GM12878 (cell line): ENCODE results near the gene PSMB10. TPM values are rescaled to one million over a fixed set of nuclear protein-coding genes. Genes with fewer than 3 reads are reported as not detected.
A peak's percentile ranks its signal among the peaks of the same experiment; 100 is the strongest.

ENCODE experiments used
- ATAC-seq: fragments of 200-7000 bp; cut with Tn5 transposase; 3 replicates; pipeline ENCODE4 v1.9.1; 2020; ENCODE audit warnings: mild to moderate bottlenecking, moderate library complexity
- BruUV-seq: library from RNA; stranded (reverse); fragments of 400-500 nt; replicated peaks from 2 replicates; lab custom pipeline; 2021; lab: Mats Ljungman, UMichigan
- CTCF ChIA-PET: fragments of 300-600 bp; sonication (Branson Sonifier 250); formaldehyde crosslinking; extraction: SDS; loops from one replicate; lab custom pipeline; 2021; ENCODE audit warnings: inconsistent platforms; lab: Yijun Ruan, JAX
- POLR2A ChIA-PET: fragments of 350-600 bp; formaldehyde crosslinking; extraction: SDS; loops from one replicate; lab custom pipeline; 2021; ENCODE audit warnings: inconsistent platforms; lab: Charles Lee
- RAD21 ChIA-PET: fragments of 300-600 bp; sonication (Branson Sonifier 250); formaldehyde crosslinking; loops from one replicate; lab custom pipeline; 2023; ENCODE audit warnings: antibody characterized with exemption; ENCODE audit not compliant: unreplicated experiment; lab: Charles Lee
- SMC1A ChIA-PET: fragments of 300-600 bp; sonication (Branson Sonifier 250); formaldehyde crosslinking; loops from one replicate; lab custom pipeline; 2023; ENCODE audit not compliant: unreplicated experiment, uncharacterized antibody; lab: Charles Lee
- DNase-seq: peaks from one replicate; pipeline ENCODE4 v3.0.0-alpha.2; 2011; ENCODE audit warnings: low read depth, low spot score
- FAIRE-seq: peaks from 3 replicates; lab custom pipeline; 2011; peaks lifted over from hg19 to GRCh38; lab: Jason Lieb, UNC
- H2AFZ ChIP-seq: 2 replicates; pipeline ENCODE4 v1.6.0; 2011; ENCODE audit warnings: low read depth, low read length, control low read depth; ENCODE audit not compliant: control insufficient read depth
- H3K27ac ChIP-seq: 2 replicates; pipeline ENCODE4 v1.5.1; 2011; ENCODE audit warnings: control low read depth; ENCODE audit not compliant: control insufficient read depth, insufficient read depth
- H3K27me3 ChIP-seq, 2 experiments: replicated peaks in 1 of 2; 2 replicates each; pipeline versions ENCODE4 v1.6.0 to v1.6.1; 2011; ENCODE audit warnings: low read length in 1 of 2; ENCODE audit not compliant: control insufficient read depth in 2 of 2, insufficient read depth in 2 of 2
- H3K36me3 ChIP-seq, 2 experiments: 2 replicates each; pipeline ENCODE4 v1.5.1; 2011; ENCODE audit warnings: low read length in 1 of 2; ENCODE audit not compliant: control insufficient read depth in 2 of 2, insufficient read depth in 2 of 2
- H3K4me1 ChIP-seq: 2 replicates; pipeline ENCODE4 v1.6.1; 2011; ENCODE audit warnings: mild to moderate bottlenecking, low read length, moderate library complexity, mixed read lengths; ENCODE audit not compliant: control insufficient read depth, insufficient read depth
- H3K4me2 ChIP-seq: 2 replicates; pipeline ENCODE4 v1.6.0; 2011; ENCODE audit warnings: control low read depth; ENCODE audit not compliant: control insufficient read depth, insufficient read depth
- H3K4me3 ChIP-seq: fragments of 200-600 bp; sonication (generic); 2 replicates; pipeline ENCODE4 v1.5.1; 2016
- H3K79me2 ChIP-seq: 2 replicates; pipeline ENCODE4 v1.6.0; 2011; ENCODE audit warnings: low read length; ENCODE audit not compliant: control insufficient read depth, insufficient read depth
- H3K9ac ChIP-seq: 2 replicates; pipeline ENCODE4 v1.8.0; 2011; ENCODE audit warnings: low read length, control low read depth, mixed read lengths; ENCODE audit not compliant: control insufficient read depth, insufficient read depth
- H3K9me3 ChIP-seq: replicated peaks from 3 replicates; pipeline ENCODE4 v1.5.1; 2011; ENCODE audit warnings: mild to moderate bottlenecking, low read length; ENCODE audit not compliant: control insufficient read depth, insufficient read depth
- H4K20me1 ChIP-seq: 2 replicates; pipeline ENCODE4 v1.6.0; 2011; ENCODE audit not compliant: control insufficient read depth, insufficient read depth
- BMI1 ChIP-seq: fragments of 450-650 bp; IDR thresholded peaks from 2 replicates; pipeline ENCODE4 v1.6.1; 2016; ENCODE audit warnings: mild to moderate bottlenecking, moderate library complexity, borderline replicate concordance
- KDM1A ChIP-seq: fragments of 200-600 bp; sonication (generic); IDR thresholded peaks from 2 replicates; pipeline ENCODE4 v1.6.1; 2016; ENCODE audit warnings: borderline replicate concordance
- NBN ChIP-seq: fragments of 450-650 bp; IDR thresholded peaks from 2 replicates; pipeline ENCODE4 v1.6.1; 2016
- NR2F1 ChIP-seq: fragments of 450-650 bp; conservative IDR thresholded peaks from 2 replicates; pipeline ENCODE4 v1.6.1; 2017; ENCODE audit warnings: mild to moderate bottlenecking
- POLR2AphosphoS5 ChIP-seq: IDR thresholded peaks from 2 replicates; pipeline ENCODE4 v1.6.1; 2011; ENCODE audit warnings: mild to moderate bottlenecking, low read length, inconsistent platforms
- SMAD5 ChIP-seq: IDR thresholded peaks from 2 replicates; pipeline ENCODE4 v1.6.1; 2016; ENCODE audit warnings: antibody characterized with exemption, low read depth
- WGBS: methylation state at CpG from one replicate; pipeline ENCODE4 v1.1.6; 2016; ENCODE audit warnings: low lambda C conversion rate; ENCODE audit not compliant: insufficient replicate concordance, insufficient coverage; ENCODE audit errors: missing lambda C conversion rate; 5-methylcytosine and 5-hydroxymethylcytosine counted together
- in situ Hi-C: fragments of 300-500 bp; cut with MboI; formaldehyde crosslinking; loops from 9 replicates; pipeline ENCODE4 v1.14.3; 2018; ENCODE audit warnings: mixed read lengths
- intact Hi-C: fragments of 100-400 bp; cut with micrococcal nuclease; formaldehyde crosslinking; loops from one replicate; pipeline ENCODE4 v1.14.2; 2022; ENCODE audit not compliant: unreplicated experiment
- polyA plus RNA-seq, 11 experiments: library from polyadenylated mRNA; depleted of rRNA in 4 of 11; unstranded in 6 of 11; stranded (reverse) in 5 of 11; fragments of >200 nt; fragmentation: Nextera tagmentation in 4 of 11; fragmentation: Illumina TruSeq in 1 of 11; extraction: Ambion mirVana in 4 of 11; extraction: Trizol in 1 of 11; gene quantifications; 1 replicate in 1 of 11; 2 replicates in 10 of 11; pipeline versions ENCODE4 v1.2.1 to v1.2.3, GENCODE V29; 2011 to 2016; ENCODE audit warnings: inconsistent platforms in 2 of 11, missing spikeins in 2 of 11, low read depth in 1 of 11
- total RNA-seq, 4 experiments: library from RNA; depleted of rRNA in 3 of 4; stranded (reverse); fragments of >200 nt in 3 of 4; fragmentation: Illumina TruSeq in 1 of 4; extraction: Trizol in 1 of 4; gene quantifications; 2 replicates each; pipeline versions ENCODE4 v1.2.1 to v1.2.3, GENCODE V29; 2013 to 2021

Gene PSMB10
- total and polyA plus RNA-seq, 10 of the 15 experiments (the other 5 are each of a cell fraction or from before 2014, with no cell fraction given) = 24.1 to 308 (median 151) TPM

GRCh38 chr16:67928147-67928546, 8.5 kb downstream of the PSMB10 start:
- WGBS = 46% methylated on average over 7 of the region's 7 CpGs
- H3K4me2 ChIP-seq = no peak overlapping the region
- no peaks in the 10 kb centered on the region for H3K79me2 ChIP-seq
- ChIA-PET CTCF (interaction anchor here (0.5 to 3.7 kb wide), 11 partner anchors 8 to 408 kb away, joined by 3 to 18 read pairs (median 5); partner anchors contain the start of genes NRN1L and PSMB10), SMC1A (interaction anchor here (1.2 to 1.5 kb wide), 2 partner anchors 44 to 112 kb away, joined by 3 to 6 read pairs; partner anchors contain the start of gene NRN1L), RAD21 (interaction anchor here (0.6 to 1.1 kb wide), 2 partner anchors 113 to 255 kb away, joined by 4 read pairs; no protein-coding TSS in a partner anchor), POLR2A (no interaction called here)
- H3K27me3 ChIP-seq = no peaks in the 10 kb centered on the region
- H3K9ac ChIP-seq = no peak overlapping the region
- no peak for TF ChIP-seq NR2F1
- TF ChIP-seq SMAD5 = no peak
- no peak for TF ChIP-seq NBN
- TF ChIP-seq BMI1 = no peak
- TF ChIP-seq POLR2AphosphoS5 = 0 out of 2 replicates have a peak, but pooled peaks have one; percentile 3
- no peak for TF ChIP-seq KDM1A
- DNase-seq = no peak
- intact Hi-C loops (loop anchor here (1.0 to 10.0 kb wide), 4 partner anchors 36 to 403 kb away; partner anchors contain the start of genes PSKH1 and RIPOR1), in situ Hi-C loops (loop anchor here (5.0 kb wide), 2 partner anchors 111 to 251 kb away; no protein-coding TSS in a partner anchor)
- no peak overlapping the region for H3K4me3 ChIP-seq
- no peaks in the 10 kb centered on the region; the same call in 1 of the 2 replicates for H3K4me1 ChIP-seq
- BruUV-seq = no TSS peak
- H3K27ac ChIP-seq = no peak overlapping the region
- no peaks in the 10 kb centered on the region for H3K9me3 ChIP-seq
- H4K20me1 ChIP-seq = no peaks in the 10 kb centered on the region
- H3K36me3 ChIP-seq = peaks cover 5 to 24% of the 10 kb centered on the region in 2 experiments; a peak in 3 of 4 replicates
- peak; percentile 4 for ATAC-seq
- H2AFZ ChIP-seq = no peak overlapping the region
- FAIRE-seq = no peak
